OCI-LY1 (cell line): ENCODE results near the gene IFIT3.

Experiments used
- H2AFZ ChIP-seq: fragments of 200-600 bp; sonication (generic), shearing (Covaris generic); 2 replicates; pipeline ENCODE4 v1.6.0; 2014; ENCODE audit warnings: antibody characterized with exemption, mild to moderate bottlenecking, low read length
- H3F3A ChIP-seq: fragments of 200-600 bp; sonication (generic), shearing (Covaris generic); 2 replicates; pipeline ENCODE4 v1.6.0; 2014; ENCODE audit warnings: mild to moderate bottlenecking, antibody characterized with exemption, low read length, moderate library complexity; ENCODE audit not compliant: insufficient read depth
- H3K27ac ChIP-seq: fragments of 200-600 bp; sonication (generic); 2 replicates; pipeline ENCODE4 v1.5.1; 2014; ENCODE audit warnings: low read length, mixed run types, mild to moderate bottlenecking, low read depth; ENCODE audit not compliant: poor library complexity, severe bottlenecking
- H3K27me3 ChIP-seq: fragments of 200-600 bp; sonication (generic); 2 replicates; pipeline ENCODE4 v1.6.0; 2014; ENCODE audit warnings: antibody characterized with exemption, mild to moderate bottlenecking, low read length, moderate library complexity; ENCODE audit not compliant: insufficient read depth
- H3K36me3 ChIP-seq: fragments of 200-600 bp; sonication (generic); 2 replicates; pipeline ENCODE4 v1.6.1; 2014; ENCODE audit warnings: mild to moderate bottlenecking, antibody characterized with exemption, low read length, moderate library complexity, mixed read lengths; ENCODE audit not compliant: insufficient read depth
- H3K4me1 ChIP-seq: fragments of 200-600 bp; sonication (generic); 2 replicates; pipeline ENCODE4 v1.5.1; 2014; ENCODE audit warnings: mild to moderate bottlenecking, low read length, moderate library complexity; ENCODE audit not compliant: insufficient read depth, severe bottlenecking
- H3K4me2 ChIP-seq: fragments of 200-600 bp; sonication (generic), shearing (Covaris generic); 2 replicates; pipeline ENCODE4 v1.6.1; 2014; ENCODE audit warnings: low read length
- H3K4me3 ChIP-seq: fragments of 200-600 bp; sonication (generic); 2 replicates; pipeline ENCODE4 v1.5.1; 2014; ENCODE audit warnings: low read length, low read depth, mild to moderate bottlenecking, mixed read lengths; ENCODE audit not compliant: poor library complexity, severe bottlenecking
- H3K79me2 ChIP-seq: fragments of 200-600 bp; shearing (Covaris generic); 2 replicates; pipeline ENCODE4 v1.6.1; 2016; ENCODE audit warnings: mixed run types, low read length, mixed read lengths; ENCODE audit not compliant: insufficient read depth
- H3K9ac ChIP-seq: fragments of 200-600 bp; sonication (generic), shearing (Covaris generic); 2 replicates; pipeline ENCODE4 v1.6.1; 2014; ENCODE audit warnings: mild to moderate bottlenecking, low read length, mixed read lengths
- H3K9me2 ChIP-seq: fragments of 200-600 bp; sonication (generic), shearing (Covaris generic); 2 replicates; pipeline ENCODE4 v1.6.1; 2014; ENCODE audit warnings: low read depth, mild to moderate bottlenecking, low read length, mixed read lengths
- H3K9me3 ChIP-seq: fragments of 200-600 bp; shearing (Covaris generic); 2 replicates; pipeline ENCODE4 v1.6.1; 2014; ENCODE audit warnings: low read length, mixed read lengths
- H4K20me1 ChIP-seq: fragments of 200-600 bp; sonication (generic), shearing (Covaris generic); 2 replicates; pipeline ENCODE4 v1.6.0; 2016; ENCODE audit warnings: mild to moderate bottlenecking, low read length; ENCODE audit not compliant: insufficient read depth
- EZH2 ChIP-seq: fragments of 200-600 bp; sonication (generic), shearing (Covaris generic); IDR thresholded peaks from 2 replicates; pipeline ENCODE4 v1.8.0; 2017; ENCODE audit warnings: borderline replicate concordance, mixed run types, mild to moderate bottlenecking, antibody characterized with exemption, low read length, moderate library complexity, mixed read lengths
- TF ChIP-seq, protein P1 (sequence below): fragments of 200-600 bp; sonication (generic), shearing (Covaris generic); IDR thresholded peaks from 2 replicates; pipeline ENCODE4 v1.5.1; 2017; ENCODE audit warnings: mild to moderate bottlenecking, antibody characterized with exemption, low read length, moderate library complexity, mixed read lengths

Gene IFIT3

DNA sequence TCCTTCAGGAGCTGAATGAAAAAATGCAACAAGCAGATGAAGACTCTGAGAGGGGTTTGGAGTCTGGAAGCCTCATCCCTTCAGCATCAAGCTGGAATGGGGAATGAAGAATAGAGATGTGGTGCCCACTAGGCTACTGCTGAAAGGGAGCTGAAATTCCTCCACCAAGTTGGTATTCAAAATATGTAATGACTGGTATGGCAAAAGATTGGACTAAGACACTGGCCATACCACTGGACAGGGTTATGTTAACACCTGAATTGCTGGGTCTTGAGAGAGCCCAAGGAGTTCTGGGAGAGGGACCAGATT is 20.6 kb upstream of the IFIT3 start:
- H3K9me3 ChIP-seq = no peaks in the 10 kb centered on the region
- H3K36me3 ChIP-seq = no peaks in the 10 kb centered on the region
- H3K9ac ChIP-seq = no peak overlapping the region
- no peaks in the 10 kb centered on the region for H3F3A ChIP-seq
- H3K9me2 ChIP-seq = no peaks in the 10 kb centered on the region
- H3K79me2 ChIP-seq = no peaks in the 10 kb centered on the region
- H3K4me1 ChIP-seq = peaks cover 3% of the 10 kb centered on the region
- no peaks in the 10 kb centered on the region for H3K27me3 ChIP-seq
- H3K4me2 ChIP-seq = no peak overlapping the region
- no peak overlapping the region for H3K27ac ChIP-seq
- H2AFZ ChIP-seq = no peak overlapping the region
- no peak overlapping the region for H3K4me3 ChIP-seq
- TF ChIP-seq, protein P1, sequence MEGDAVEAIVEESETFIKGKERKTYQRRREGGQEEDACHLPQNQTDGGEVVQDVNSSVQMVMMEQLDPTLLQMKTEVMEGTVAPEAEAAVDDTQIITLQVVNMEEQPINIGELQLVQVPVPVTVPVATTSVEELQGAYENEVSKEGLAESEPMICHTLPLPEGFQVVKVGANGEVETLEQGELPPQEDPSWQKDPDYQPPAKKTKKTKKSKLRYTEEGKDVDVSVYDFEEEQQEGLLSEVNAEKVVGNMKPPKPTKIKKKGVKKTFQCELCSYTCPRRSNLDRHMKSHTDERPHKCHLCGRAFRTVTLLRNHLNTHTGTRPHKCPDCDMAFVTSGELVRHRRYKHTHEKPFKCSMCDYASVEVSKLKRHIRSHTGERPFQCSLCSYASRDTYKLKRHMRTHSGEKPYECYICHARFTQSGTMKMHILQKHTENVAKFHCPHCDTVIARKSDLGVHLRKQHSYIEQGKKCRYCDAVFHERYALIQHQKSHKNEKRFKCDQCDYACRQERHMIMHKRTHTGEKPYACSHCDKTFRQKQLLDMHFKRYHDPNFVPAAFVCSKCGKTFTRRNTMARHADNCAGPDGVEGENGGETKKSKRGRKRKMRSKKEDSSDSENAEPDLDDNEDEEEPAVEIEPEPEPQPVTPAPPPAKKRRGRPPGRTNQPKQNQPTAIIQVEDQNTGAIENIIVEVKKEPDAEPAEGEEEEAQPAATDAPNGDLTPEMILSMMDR = no peak
- no peak for TF ChIP-seq EZH2
- no peaks in the 10 kb centered on the region for H4K20me1 ChIP-seq

DNA sequence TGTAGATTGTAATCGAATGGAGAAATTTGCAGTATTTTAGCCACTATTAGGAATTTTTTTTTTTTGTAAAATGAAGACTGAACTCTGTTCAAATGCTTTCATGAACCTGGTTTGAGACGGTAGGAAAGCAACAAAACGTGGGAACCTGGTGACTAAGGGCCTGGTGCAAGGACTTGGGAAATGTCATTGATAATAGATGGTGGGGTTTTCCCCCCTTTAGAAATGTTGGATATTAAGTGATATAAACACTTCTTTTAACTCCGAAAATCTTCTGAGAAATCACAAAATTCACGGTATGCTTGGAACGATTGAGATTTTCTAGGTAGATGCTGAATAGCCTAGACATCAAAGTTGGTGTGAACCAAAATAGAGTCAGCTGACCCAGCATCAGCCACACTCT is 19.5 kb upstream of the IFIT3 start:
- Histone ChIP-seq H3K79me2 (no peaks in the 10 kb centered on the region), H2AFZ (no peak overlapping the region), H3K27me3 (no peaks in the 10 kb centered on the region), H3K9me3 (no peaks in the 10 kb centered on the region), H3K4me3 (no peak overlapping the region), H3K9ac (no peak overlapping the region), H4K20me1 (no peaks in the 10 kb centered on the region), H3K27ac (no peak overlapping the region), H3K36me3 (no peaks in the 10 kb centered on the region), H3F3A (no peaks in the 10 kb centered on the region), H3K4me1 (no peaks in the 10 kb centered on the region), H3K4me2 (no peak overlapping the region), H3K9me2 (no peaks in the 10 kb centered on the region)
- TF ChIP-seq, protein P1 = no peak
- TF ChIP-seq EZH2 = no peak

DNA sequence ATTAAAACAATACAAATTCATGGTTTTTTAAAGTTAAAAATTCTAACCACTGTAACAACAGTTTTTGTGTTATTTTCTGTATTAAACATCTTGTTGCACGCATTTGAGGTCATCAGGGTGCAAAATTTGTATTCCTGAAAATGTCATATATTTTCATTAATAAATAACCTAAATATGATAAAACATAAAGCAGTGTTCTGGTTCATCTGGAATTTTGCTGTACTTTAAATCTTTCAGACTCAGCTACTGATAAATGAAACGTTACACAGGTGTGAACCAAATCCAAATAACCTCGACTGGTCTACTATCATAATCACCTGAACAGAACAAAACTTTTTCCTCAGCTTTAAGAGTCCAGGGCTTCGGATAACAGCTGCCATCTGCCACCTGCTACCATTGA is 19.1 kb upstream of the IFIT3 start:
- no peaks in the 10 kb centered on the region for H3K27me3 ChIP-seq
- H3K27ac ChIP-seq = no peak overlapping the region
- TF ChIP-seq EZH2 = no peak
- TF ChIP-seq, protein P1 = no peak
- no peak overlapping the region for H3K4me3 ChIP-seq
- H2AFZ ChIP-seq = no peak overlapping the region
- H3F3A ChIP-seq = no peaks in the 10 kb centered on the region
- H3K79me2 ChIP-seq = no peaks in the 10 kb centered on the region
- no peak overlapping the region for H3K9ac ChIP-seq
- H3K4me2 ChIP-seq = no peak overlapping the region
- no peaks in the 10 kb centered on the region for H3K36me3 ChIP-seq
- no peaks in the 10 kb centered on the region for H3K9me3 ChIP-seq
- no peaks in the 10 kb centered on the region for H3K9me2 ChIP-seq
- H3K4me1 ChIP-seq = no peaks in the 10 kb centered on the region
- H4K20me1 ChIP-seq = no peaks in the 10 kb centered on the region
